GM12891 (cell line): ENCODE measurements around the gene RRBP1.

ENCODE experiments used
- PAX5 ChIP-seq: IDR thresholded peaks from 2 replicates; pipeline ENCODE4 v1.6.1; 2011; ENCODE audit warnings: low read length, moderate library complexity, mild to moderate bottlenecking; ENCODE audit not compliant: insufficient read depth, severe bottlenecking
- POLR2A ChIP-seq: IDR thresholded peaks from 2 replicates; pipeline ENCODE4 v1.6.1; 2011; ENCODE audit warnings: low read depth, low read length, control low read depth
- POLR2AphosphoS5 ChIP-seq: IDR thresholded peaks from 2 replicates; pipeline ENCODE4 v1.6.1; 2011; ENCODE audit warnings: low read depth, low read length, control low read depth
- POU2F2 ChIP-seq: IDR thresholded peaks from 2 replicates; pipeline ENCODE4 v1.6.1; 2011; ENCODE audit warnings: low read depth, mild to moderate bottlenecking, control low read depth, low read length, moderate library complexity
- SPI1 ChIP-seq: IDR thresholded peaks from 2 replicates; pipeline ENCODE4 v1.6.1; 2011; ENCODE audit warnings: low read depth, low read length, control low read depth
- TAF1 ChIP-seq: IDR thresholded peaks from 2 replicates; pipeline ENCODE4 v1.6.1; 2011; ENCODE audit warnings: low read depth, low read length, control low read depth

DNA sequence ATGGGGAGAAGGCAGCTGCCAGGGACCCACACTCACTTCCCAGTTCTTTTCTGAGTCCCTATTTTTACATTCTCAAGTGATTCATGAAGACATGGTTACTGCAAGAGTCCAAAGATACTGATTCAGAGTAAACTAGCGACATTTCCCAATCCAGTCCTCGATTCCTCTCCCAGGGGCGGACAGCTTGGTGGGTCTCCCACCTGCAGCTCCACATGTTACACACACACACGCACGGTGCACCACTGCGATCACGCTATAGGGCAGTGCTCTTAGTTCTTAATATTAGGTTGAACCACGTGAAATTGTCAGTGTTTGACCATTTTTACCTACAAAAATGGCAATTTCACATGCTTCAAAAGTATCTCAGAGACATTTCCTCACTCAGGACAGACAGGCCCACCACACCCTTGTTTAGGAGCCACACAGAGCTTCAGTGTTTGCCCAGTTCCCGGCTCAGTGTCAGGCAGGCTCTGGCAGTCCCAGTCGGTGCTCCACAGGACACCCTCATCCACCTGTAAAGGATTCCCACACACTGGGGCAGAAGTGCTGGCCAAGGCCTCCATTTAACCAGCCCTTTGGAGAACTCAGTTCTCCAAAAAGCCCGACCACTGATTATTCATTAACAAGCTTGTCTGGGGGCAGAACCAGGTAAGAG is 51.8 kb downstream of the RRBP1 start:
- no peak for TF ChIP-seq POLR2AphosphoS5
- TF ChIP-seq POLR2A: no peak
- no peak for TF ChIP-seq SPI1
- no peak for TF ChIP-seq TAF1
- no peak for TF ChIP-seq PAX5
- TF ChIP-seq POU2F2: no peak
